ENCODE measurements around the gene GSG1L.

Gene GSG1L

GRCh38 chr16:27799896-27800295, 263.6 kb downstream of the GSG1L start:
- no peaks in the 10 kb centered on the region for H3K27me3 ChIP-seq (ENCODE audit: low read length)
- H3K4me3 ChIP-seq (ENCODE audit: insufficient read depth, low read length, poor library complexity, severe bottlenecking) = no peak overlapping the region
- no peak overlapping the region for H2AFZ ChIP-seq (ENCODE audit: low read depth, low read length, severe bottlenecking)
- no peaks in the 10 kb centered on the region for H3F3A ChIP-seq (ENCODE audit: insufficient read depth)
- TF ChIP-seq EZH2phosphoT487 (conservative IDR thresholded peaks at IDR 0.05; ENCODE audit: low read length) = no peak
- TF ChIP-seq, protein P1, sequence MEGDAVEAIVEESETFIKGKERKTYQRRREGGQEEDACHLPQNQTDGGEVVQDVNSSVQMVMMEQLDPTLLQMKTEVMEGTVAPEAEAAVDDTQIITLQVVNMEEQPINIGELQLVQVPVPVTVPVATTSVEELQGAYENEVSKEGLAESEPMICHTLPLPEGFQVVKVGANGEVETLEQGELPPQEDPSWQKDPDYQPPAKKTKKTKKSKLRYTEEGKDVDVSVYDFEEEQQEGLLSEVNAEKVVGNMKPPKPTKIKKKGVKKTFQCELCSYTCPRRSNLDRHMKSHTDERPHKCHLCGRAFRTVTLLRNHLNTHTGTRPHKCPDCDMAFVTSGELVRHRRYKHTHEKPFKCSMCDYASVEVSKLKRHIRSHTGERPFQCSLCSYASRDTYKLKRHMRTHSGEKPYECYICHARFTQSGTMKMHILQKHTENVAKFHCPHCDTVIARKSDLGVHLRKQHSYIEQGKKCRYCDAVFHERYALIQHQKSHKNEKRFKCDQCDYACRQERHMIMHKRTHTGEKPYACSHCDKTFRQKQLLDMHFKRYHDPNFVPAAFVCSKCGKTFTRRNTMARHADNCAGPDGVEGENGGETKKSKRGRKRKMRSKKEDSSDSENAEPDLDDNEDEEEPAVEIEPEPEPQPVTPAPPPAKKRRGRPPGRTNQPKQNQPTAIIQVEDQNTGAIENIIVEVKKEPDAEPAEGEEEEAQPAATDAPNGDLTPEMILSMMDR (IDR thresholded peaks at IDR 0.05; ENCODE audit: insufficient read depth, low read length, poor library complexity, severe bottlenecking) = no peak
- H3K36me3 ChIP-seq (ENCODE audit: low read length) = no peaks in the 10 kb centered on the region
- H3K9me3 ChIP-seq (ENCODE audit: insufficient read depth, low read length) = no peaks in the 10 kb centered on the region
- no peak overlapping the region for H3K4me2 ChIP-seq (ENCODE audit: low read depth, low read length, poor library complexity, severe bottlenecking)
- H4K20me1 ChIP-seq (ENCODE audit: low read depth, low read length) = no peaks in the 10 kb centered on the region
- no peaks in the 10 kb centered on the region for H3K9me2 ChIP-seq (replicated peaks; ENCODE audit: insufficient read depth, low read length)
- no peak overlapping the region for H3K27ac ChIP-seq (ENCODE audit: low read depth, low read length)
- no peaks in the 10 kb centered on the region for H3K79me2 ChIP-seq (ENCODE audit: insufficient read depth, low read length)
- no peak overlapping the region for H3K9ac ChIP-seq (ENCODE audit: low read length)

GRCh38 chr16:27798241-27798640, 265.3 kb downstream of the GSG1L start:
- Histone ChIP-seq H3K9me3 (ENCODE audit: insufficient read depth, low read length) (no peaks in the 10 kb centered on the region), H3F3A (ENCODE audit: insufficient read depth) (no peaks in the 10 kb centered on the region), H3K27me3 (ENCODE audit: low read length) (no peaks in the 10 kb centered on the region), H3K9me2 (replicated peaks; ENCODE audit: insufficient read depth, low read length) (no peaks in the 10 kb centered on the region), H3K9ac (ENCODE audit: low read length) (no peak overlapping the region), H3K4me3 (ENCODE audit: insufficient read depth, low read length, poor library complexity, severe bottlenecking) (no peak overlapping the region), H3K79me2 (ENCODE audit: insufficient read depth, low read length) (no peaks in the 10 kb centered on the region), H3K27ac (ENCODE audit: low read depth, low read length) (no peak overlapping the region), H3K36me3 (ENCODE audit: low read length) (no peaks in the 10 kb centered on the region), H3K4me2 (ENCODE audit: low read depth, low read length, poor library complexity, severe bottlenecking) (no peak overlapping the region), H2AFZ (ENCODE audit: low read depth, low read length, severe bottlenecking) (no peak overlapping the region), H4K20me1 (ENCODE audit: low read depth, low read length) (no peaks in the 10 kb centered on the region)
- no peak for TF ChIP-seq EZH2phosphoT487 (conservative IDR thresholded peaks at IDR 0.05; ENCODE audit: low read length)
- TF ChIP-seq, protein P1 (IDR thresholded peaks at IDR 0.05; ENCODE audit: insufficient read depth, low read length, poor library complexity, severe bottlenecking) = no peak

DNA sequence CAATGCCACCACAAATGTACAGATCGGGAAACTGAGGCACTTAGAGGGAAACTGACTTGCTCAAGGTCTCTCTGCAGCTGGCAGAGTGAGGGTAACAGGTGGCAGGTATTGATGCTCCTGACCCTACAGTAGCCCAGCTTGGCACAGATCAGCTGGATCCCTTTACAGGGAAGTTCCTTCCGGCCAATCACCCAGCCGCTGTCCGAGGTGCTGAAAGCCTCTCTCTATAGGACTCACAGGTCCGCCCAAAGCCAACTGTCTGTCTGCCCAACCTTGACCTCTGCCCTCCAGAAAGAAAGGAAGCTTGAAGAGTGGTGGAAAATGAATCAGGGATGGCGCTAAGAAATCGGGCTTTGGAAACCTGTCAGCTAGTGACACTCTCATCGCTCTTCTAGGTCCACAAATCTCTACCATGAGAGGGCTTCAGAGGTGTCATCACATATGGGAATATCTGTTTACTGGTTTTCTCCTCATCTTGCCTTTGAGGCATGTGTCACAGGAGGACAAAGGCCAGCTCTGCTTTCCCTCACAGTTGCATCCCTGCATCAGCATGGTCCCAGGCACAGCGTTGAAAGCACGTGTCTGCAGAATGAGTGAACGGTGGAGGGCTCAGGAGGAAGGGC, 267.4 kb downstream of the GSG1L start:
- no peak for TF ChIP-seq EZH2phosphoT487 (conservative IDR thresholded peaks at IDR 0.05; ENCODE audit: low read length)
- TF ChIP-seq, protein P1 (IDR thresholded peaks at IDR 0.05; ENCODE audit: insufficient read depth, low read length, poor library complexity, severe bottlenecking) = no peak
- Histone ChIP-seq H3K79me2 (ENCODE audit: insufficient read depth, low read length) (no peaks in the 10 kb centered on the region), H3F3A (ENCODE audit: insufficient read depth) (no peaks in the 10 kb centered on the region), H3K4me3 (ENCODE audit: insufficient read depth, low read length, poor library complexity, severe bottlenecking) (no peak overlapping the region), H3K27ac (ENCODE audit: low read depth, low read length) (no peak overlapping the region), H4K20me1 (ENCODE audit: low read depth, low read length) (no peaks in the 10 kb centered on the region), H3K36me3 (ENCODE audit: low read length) (no peaks in the 10 kb centered on the region), H3K4me2 (ENCODE audit: low read depth, low read length, poor library complexity, severe bottlenecking) (no peak overlapping the region), H2AFZ (ENCODE audit: low read depth, low read length, severe bottlenecking) (no peak overlapping the region), H3K27me3 (ENCODE audit: low read length) (no peaks in the 10 kb centered on the region), H3K9me2 (replicated peaks; ENCODE audit: insufficient read depth, low read length) (no peaks in the 10 kb centered on the region), H3K9ac (ENCODE audit: low read length) (no peak overlapping the region), H3K9me3 (ENCODE audit: insufficient read depth, low read length) (no peaks in the 10 kb centered on the region)
